Measurements from ENCODE around the gene TET2. TPM values are rescaled to one million over a fixed set of nuclear protein-coding genes. Genes with fewer than 3 reads are reported as not detected.
A peak's percentile ranks its signal among the peaks of the same experiment; 100 is the strongest.

The TET2 gene
- polyA plus RNA-seq, 1 experiment, result 16.2 TPM

GRCh38 chr4:105215609-105216313 lies 69.1 kb downstream of the TET2 start:
- no peak overlapping the region for H3K27ac ChIP-seq (ENCODE audit: low read depth, low read length)

GRCh38 chr4:105225500-105225899 lies 78.8 kb downstream of the TET2 start:
- TF ChIP-seq CTCF (IDR thresholded peaks at IDR 0.05; ENCODE audit: low read depth, low read length), result no peak
- H3K27ac ChIP-seq (ENCODE audit: low read depth, low read length), result no peak overlapping the region
- no peaks in the 10 kb centered on the region for H3K27me3 ChIP-seq (ENCODE audit: control insufficient read depth, insufficient read depth, low read length)
- H3K4me3 ChIP-seq (ENCODE audit: low read depth, low read length), result no peak overlapping the region
- no peaks in the 10 kb centered on the region for H3K9me3 ChIP-seq (ENCODE audit: control insufficient read depth, insufficient read depth, low read length)
- CTCF ChIA-PET, result no interaction called here
- POLR2A ChIA-PET, result no interaction called here
- no peak for DNase-seq (ENCODE audit: low read depth, low spot score)

More at GRCh38 chr4:105215609-105216313, 69.1 kb downstream of the TET2 start:
- Histone ChIP-seq H3K4me3 (ENCODE audit: low read depth, low read length) (no peak overlapping the region), H3K27me3 (ENCODE audit: control insufficient read depth, insufficient read depth, low read length) (no peaks in the 10 kb centered on the region), H3K9me3 (ENCODE audit: control insufficient read depth, insufficient read depth, low read length) (no peaks in the 10 kb centered on the region)
- no peak for TF ChIP-seq CTCF (IDR thresholded peaks at IDR 0.05; ENCODE audit: low read depth, low read length)
- ChIA-PET CTCF (no interaction called here), POLR2A (no interaction called here)
- peak; percentile 26 for DNase-seq (ENCODE audit: low read depth, low spot score)

GRCh38 chr4:105227054-105227453 lies 80.4 kb downstream of the TET2 start:
- Histone ChIP-seq H3K27ac (ENCODE audit: low read depth, low read length) (no peak overlapping the region), H3K27me3 (ENCODE audit: control insufficient read depth, insufficient read depth, low read length) (no peaks in the 10 kb centered on the region), H3K4me3 (ENCODE audit: low read depth, low read length) (no peak overlapping the region), H3K9me3 (ENCODE audit: control insufficient read depth, insufficient read depth, low read length) (no peaks in the 10 kb centered on the region)
- no peak for TF ChIP-seq CTCF (IDR thresholded peaks at IDR 0.05; ENCODE audit: low read depth, low read length)
- POLR2A ChIA-PET, result no interaction called here
- DNase-seq (ENCODE audit: low read depth, low spot score), result no peak
- CTCF ChIA-PET, result interaction anchor here (0.6 to 1.2 kb wide), 2 partner anchors 10 to 31 kb away, joined by 3 read pairs; no protein-coding TSS in a partner anchor

- no peak for DNase-seq (ENCODE audit: low read depth, low spot score)
- H3K4me3 ChIP-seq (ENCODE audit: low read depth, low read length), result no peak overlapping the region
- no peak for TF ChIP-seq CTCF (IDR thresholded peaks at IDR 0.05; ENCODE audit: low read depth, low read length)
- ChIA-PET POLR2A (no interaction called here), CTCF (interaction anchor here (0.5 to 1.2 kb wide), 3 partner anchors 8 to 243 kb away, joined by 3 to 4 read pairs (median 3); partner anchors contain the start of gene PPA2)
- no peak overlapping the region for H3K27ac ChIP-seq (ENCODE audit: low read depth, low read length)
- H3K27me3 ChIP-seq (ENCODE audit: control insufficient read depth, insufficient read depth, low read length), result no peaks in the 10 kb centered on the region
- H3K9me3 ChIP-seq (ENCODE audit: control insufficient read depth, insufficient read depth, low read length), result no peaks in the 10 kb centered on the region
Observed at GRCh38 chr4:105230287-105230686, 83.6 kb downstream of the TET2 start.

- peak; percentile 33 for DNase-seq (ENCODE audit: low read depth, low spot score)
- POLR2A ChIA-PET, result interaction anchor here (0.9 to 1.0 kb wide), 2 partner anchors 48 to 241 kb away, joined by 3 to 5 read pairs; no protein-coding TSS in a partner anchor
Observed at GRCh38 chr4:105232374-105232773, 85.7 kb downstream of the TET2 start.

More at GRCh38 chr4:105232374-105232773, 85.7 kb downstream of the TET2 start:
- H3K9me3 ChIP-seq (ENCODE audit: control insufficient read depth, insufficient read depth, low read length), result no peaks in the 10 kb centered on the region
- TF ChIP-seq CTCF (IDR thresholded peaks at IDR 0.05; ENCODE audit: low read depth, low read length), result no peak
- H3K27me3 ChIP-seq (ENCODE audit: control insufficient read depth, insufficient read depth, low read length), result no peaks in the 10 kb centered on the region
- H3K27ac ChIP-seq (ENCODE audit: low read depth, low read length), result no peak overlapping the region
- no peak overlapping the region for H3K4me3 ChIP-seq (ENCODE audit: low read depth, low read length)
- CTCF ChIA-PET, result interaction anchor here (1.2 to 1.6 kb wide), 2 partner anchors 36 to 241 kb away, joined by 4 read pairs; partner anchors contain the start of gene PPA2

All from AG04450 (cell line).